OCI-LY3 (cell line): ENCODE results near the gene SYNPO2L.
"Not testable (repeated sequence)": the region's sequence is repeated elsewhere in the genome, so short reads cannot be mapped to it uniquely, and the experiment has no call there.

Source experiments
- EZH2phosphoT487 ChIP-seq: fragments of 200-600 bp; shearing (Covaris generic); IDR thresholded peaks from 2 replicates; pipeline ENCODE4 v1.6.1; 2018; ENCODE audit warnings: antibody characterized with exemption, mixed run types, low read depth
- TF ChIP-seq, protein P1 (sequence below): fragments of 200-600, 300-600 bp; sonication (generic); IDR thresholded peaks from 2 replicates; pipeline ENCODE4 v1.5.1; 2014; ENCODE audit warnings: antibody characterized with exemption, low read length, low read depth

DNA sequence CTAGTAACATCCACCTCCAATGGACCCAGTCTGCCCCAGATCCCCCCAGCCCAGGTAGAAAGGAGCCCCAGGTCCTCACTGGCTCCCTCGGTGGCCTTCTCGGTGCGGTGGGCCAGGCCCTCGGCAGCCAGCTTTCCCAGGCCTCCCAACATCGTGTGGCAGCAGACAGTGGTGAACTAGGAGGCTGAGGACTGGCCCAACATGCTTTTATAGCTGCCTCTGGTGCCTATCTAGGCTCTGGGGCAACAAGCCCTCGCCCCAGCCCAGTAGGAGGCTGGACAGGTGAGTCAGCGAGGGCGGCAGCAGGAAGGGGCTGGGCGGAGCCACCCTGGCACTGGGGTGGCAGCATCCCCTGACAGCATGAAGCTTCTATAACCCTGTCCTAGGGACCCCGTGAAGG lies 7.8 kb upstream of the SYNPO2L start:
- TF ChIP-seq, protein P1, sequence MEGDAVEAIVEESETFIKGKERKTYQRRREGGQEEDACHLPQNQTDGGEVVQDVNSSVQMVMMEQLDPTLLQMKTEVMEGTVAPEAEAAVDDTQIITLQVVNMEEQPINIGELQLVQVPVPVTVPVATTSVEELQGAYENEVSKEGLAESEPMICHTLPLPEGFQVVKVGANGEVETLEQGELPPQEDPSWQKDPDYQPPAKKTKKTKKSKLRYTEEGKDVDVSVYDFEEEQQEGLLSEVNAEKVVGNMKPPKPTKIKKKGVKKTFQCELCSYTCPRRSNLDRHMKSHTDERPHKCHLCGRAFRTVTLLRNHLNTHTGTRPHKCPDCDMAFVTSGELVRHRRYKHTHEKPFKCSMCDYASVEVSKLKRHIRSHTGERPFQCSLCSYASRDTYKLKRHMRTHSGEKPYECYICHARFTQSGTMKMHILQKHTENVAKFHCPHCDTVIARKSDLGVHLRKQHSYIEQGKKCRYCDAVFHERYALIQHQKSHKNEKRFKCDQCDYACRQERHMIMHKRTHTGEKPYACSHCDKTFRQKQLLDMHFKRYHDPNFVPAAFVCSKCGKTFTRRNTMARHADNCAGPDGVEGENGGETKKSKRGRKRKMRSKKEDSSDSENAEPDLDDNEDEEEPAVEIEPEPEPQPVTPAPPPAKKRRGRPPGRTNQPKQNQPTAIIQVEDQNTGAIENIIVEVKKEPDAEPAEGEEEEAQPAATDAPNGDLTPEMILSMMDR = not testable (repeated sequence)
- TF ChIP-seq EZH2phosphoT487 = not testable (repeated sequence)
